Stimulated activated CD8-positive, alpha-beta memory T cell treated with anti-CD3 and anti-CD28 coated beads, Interleukin-15, amount 100 ng/mL, for 1 hour (primary cell): ENCODE measurements around the gene GRAP2.

ENCODE experiments used
- DNase-seq: peaks from one replicate; pipeline ENCODE4 v3.0.0-alpha.2; 2020; ENCODE audit warnings: low read depth

The GRAP2 gene

GRCh38 chr22:39925273-39925672 lies 24.4 kb downstream of the GRAP2 start:
- DNase-seq: no peak

GRCh38 chr22:39925909-39926679 lies 25.2 kb downstream of the GRAP2 start:
- DNase-seq: no peak

- no peak for DNase-seq
Measured at GRCh38 chr22:39926753-39927152, 25.9 kb downstream of the GRAP2 start.

GRCh38 chr22:39927544-39927943 lies 26.7 kb downstream of the GRAP2 start:
- DNase-seq: no peak

GRCh38 chr22:39928536-39929520 lies 27.9 kb downstream of the GRAP2 start:
- DNase-seq: no peak

- no peak for DNase-seq
Measured at GRCh38 chr22:39931251-39931650, 30.4 kb downstream of the GRAP2 start.

GRCh38 chr22:39932166-39932565 lies 31.3 kb downstream of the GRAP2 start:
- DNase-seq: no peak

GRCh38 chr22:39932918-39933649 lies 32.2 kb downstream of the GRAP2 start:
- no peak for DNase-seq

- no peak for DNase-seq
Measured at GRCh38 chr22:39933741-39934140, 32.9 kb downstream of the GRAP2 start.

GRCh38 chr22:39935116-39935515 lies 34.2 kb downstream of the GRAP2 start:
- DNase-seq: no peak

GRCh38 chr22:39935612-39936011 lies 34.7 kb downstream of the GRAP2 start:
- DNase-seq: no peak

- no peak for DNase-seq
Measured at GRCh38 chr22:39936523-39937145, 35.8 kb downstream of the GRAP2 start.

GRCh38 chr22:39937906-39938305 lies 37.0 kb downstream of the GRAP2 start:
- DNase-seq: no peak

GRCh38 chr22:39938509-39939111 lies 37.7 kb downstream of the GRAP2 start:
- DNase-seq: no peak

- no peak for DNase-seq
Measured at GRCh38 chr22:39939830-39940229, 38.9 kb downstream of the GRAP2 start.

- no peak for DNase-seq
Measured at GRCh38 chr22:39940757-39941305, 39.9 kb downstream of the GRAP2 start.

- no peak for DNase-seq
Measured at GRCh38 chr22:39941601-39942000, 40.7 kb downstream of the GRAP2 start.

GRCh38 chr22:39942439-39943230 lies 41.8 kb downstream of the GRAP2 start:
- DNase-seq: no peak

- no peak for DNase-seq
Measured at GRCh38 chr22:39943337-39943736, 42.5 kb downstream of the GRAP2 start.
